ENCODE data around the gene SH2D6. TPM values are rescaled to one million over a fixed set of nuclear protein-coding genes. Genes with fewer than 3 reads are reported as not detected.

The SH2D6 gene
- polyA plus RNA-seq, 2 of the 4 experiments (the other 2 are of a cell fraction), result 1.4 to 1.8 TPM

DNA sequence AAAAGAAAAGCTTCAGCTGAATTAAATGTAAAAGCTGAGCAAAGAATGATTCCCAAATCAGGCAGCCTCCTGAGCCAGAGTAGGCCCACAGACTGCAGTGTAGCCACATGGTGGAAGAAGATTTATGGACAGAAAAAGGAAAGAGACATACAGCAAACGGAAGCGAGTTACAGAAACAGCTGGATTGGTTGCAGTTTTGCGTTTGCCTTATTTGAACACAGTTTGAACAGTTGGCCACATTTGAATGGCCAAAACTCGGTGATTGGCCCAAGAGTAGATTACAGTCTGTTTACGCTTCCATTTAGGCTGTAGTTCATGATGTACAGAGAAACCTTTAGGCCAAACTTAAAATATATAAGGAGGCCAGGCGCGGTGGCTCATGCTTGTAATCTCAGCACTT lies 35.1 kb downstream of the SH2D6 start:
- peaks cover 21% of the 10 kb centered on the region for H3K4me1 ChIP-seq
- H3K9me3 ChIP-seq, result no peaks in the 10 kb centered on the region
- no peak overlapping the region for H3K4me2 ChIP-seq
- CTCF ChIA-PET, result interaction anchor here (0.8 to 5.1 kb wide), 3 partner anchors 20 to 97 kb away, joined by 3 to 32 read pairs (median 3); partner anchors contain the start of gene SH2D6
- WGBS (ENCODE audit: missing lambda C conversion rate), result 93% methylated on average over 7 of the region's 7 CpGs
- POLR2A ChIA-PET, result interaction anchor here (0.6 kb wide), 1 partner anchor 16 kb away, joined by 3 read pairs; no protein-coding TSS in a partner anchor
- TF ChIP-seq MAZ (IDR thresholded peaks at IDR 0.05; ENCODE audit: borderline replicate concordance, low read depth, low read length), result no peak
- TF ChIP-seq, protein P1, sequence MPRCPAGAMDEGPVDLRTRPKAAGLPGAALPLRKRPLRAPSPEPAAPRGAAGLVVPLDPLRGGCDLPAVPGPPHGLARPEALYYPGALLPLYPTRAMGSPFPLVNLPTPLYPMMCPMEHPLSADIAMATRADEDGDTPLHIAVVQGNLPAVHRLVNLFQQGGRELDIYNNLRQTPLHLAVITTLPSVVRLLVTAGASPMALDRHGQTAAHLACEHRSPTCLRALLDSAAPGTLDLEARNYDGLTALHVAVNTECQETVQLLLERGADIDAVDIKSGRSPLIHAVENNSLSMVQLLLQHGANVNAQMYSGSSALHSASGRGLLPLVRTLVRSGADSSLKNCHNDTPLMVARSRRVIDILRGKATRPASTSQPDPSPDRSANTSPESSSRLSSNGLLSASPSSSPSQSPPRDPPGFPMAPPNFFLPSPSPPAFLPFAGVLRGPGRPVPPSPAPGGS (IDR thresholded peaks at IDR 0.05), result no peak
- no peak for TF ChIP-seq PHF8 (IDR thresholded peaks at IDR 0.05; ENCODE audit: borderline replicate concordance, low read depth)
- TF ChIP-seq, protein P2, sequence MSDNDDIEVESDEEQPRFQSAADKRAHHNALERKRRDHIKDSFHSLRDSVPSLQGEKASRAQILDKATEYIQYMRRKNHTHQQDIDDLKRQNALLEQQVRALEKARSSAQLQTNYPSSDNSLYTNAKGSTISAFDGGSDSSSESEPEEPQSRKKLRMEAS (IDR thresholded peaks at IDR 0.05), result no peak
- TF ChIP-seq RAD21 (conservative IDR thresholded peaks at IDR 0.05 in 1 of 2, IDR thresholded peaks at IDR 0.05 in 1 of 2), result no peak
- no peak for TF ChIP-seq RARB (CRISPR knock-in tag; IDR thresholded peaks at IDR 0.05)
- TF ChIP-seq, protein P3, sequence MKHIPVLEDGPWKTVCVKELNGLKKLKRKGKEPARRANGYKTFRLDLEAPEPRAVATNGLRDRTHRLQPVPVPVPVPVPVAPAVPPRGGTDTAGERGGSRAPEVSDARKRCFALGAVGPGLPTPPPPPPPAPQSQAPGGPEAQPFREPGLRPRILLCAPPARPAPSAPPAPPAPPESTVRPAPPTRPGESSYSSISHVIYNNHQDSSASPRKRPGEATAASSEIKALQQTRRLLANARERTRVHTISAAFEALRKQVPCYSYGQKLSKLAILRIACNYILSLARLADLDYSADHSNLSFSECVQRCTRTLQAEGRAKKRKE (CRISPR knock-in tag; IDR thresholded peaks at IDR 0.05; ENCODE audit: low read depth), result no peak
- no peak for TF ChIP-seq ZNF302 (CRISPR knock-in tag; IDR thresholded peaks at IDR 0.05)
- no peak for TF ChIP-seq KDM5A (IDR thresholded peaks at IDR 0.05)
- TF ChIP-seq, protein P4, sequence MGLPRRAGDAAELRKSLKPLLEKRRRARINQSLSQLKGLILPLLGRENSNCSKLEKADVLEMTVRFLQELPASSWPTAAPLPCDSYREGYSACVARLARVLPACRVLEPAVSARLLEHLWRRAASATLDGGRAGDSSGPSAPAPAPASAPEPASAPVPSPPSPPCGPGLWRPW (IDR thresholded peaks at IDR 0.05), result no peak
- no peak for TF ChIP-seq ZC3H11A (IDR thresholded peaks at IDR 0.05)
- TF ChIP-seq TP53 (CRISPR knock-in tag; IDR thresholded peaks at IDR 0.05), result no peak
- no peak for TF ChIP-seq RFX5 (IDR thresholded peaks at IDR 0.05)
- TF ChIP-seq HOXB5 (CRISPR knock-in tag; IDR thresholded peaks at IDR 0.05), result no peak
- TF ChIP-seq HEYL (CRISPR knock-in tag; IDR thresholded peaks at IDR 0.05), result no peak
- TF ChIP-seq, protein P5, sequence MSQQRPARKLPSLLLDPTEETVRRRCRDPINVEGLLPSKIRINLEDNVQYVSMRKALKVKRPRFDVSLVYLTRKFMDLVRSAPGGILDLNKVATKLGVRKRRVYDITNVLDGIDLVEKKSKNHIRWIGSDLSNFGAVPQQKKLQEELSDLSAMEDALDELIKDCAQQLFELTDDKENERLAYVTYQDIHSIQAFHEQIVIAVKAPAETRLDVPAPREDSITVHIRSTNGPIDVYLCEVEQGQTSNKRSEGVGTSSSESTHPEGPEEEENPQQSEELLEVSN (IDR thresholded peaks at IDR 0.05; ENCODE audit: borderline replicate concordance, low read depth), result no peak
- TF ChIP-seq JUNB (IDR thresholded peaks at IDR 0.05), result no peak
- no peak for TF ChIP-seq NFE2L2 (conservative IDR thresholded peaks at IDR 0.05; ENCODE audit: low read length)
- ATAC-seq (no peak), DNase-seq (ENCODE audit: low read depth in 1 of 2, low spot score in 1 of 2) (no peak), FAIRE-seq (no peak)
- H3K27ac ChIP-seq, result peak overlapping the region in 1 of 2 experiments; percentile 15; a peak in 2 of 6 replicates
- H3K4me3 ChIP-seq, result no peak overlapping the region

DNA sequence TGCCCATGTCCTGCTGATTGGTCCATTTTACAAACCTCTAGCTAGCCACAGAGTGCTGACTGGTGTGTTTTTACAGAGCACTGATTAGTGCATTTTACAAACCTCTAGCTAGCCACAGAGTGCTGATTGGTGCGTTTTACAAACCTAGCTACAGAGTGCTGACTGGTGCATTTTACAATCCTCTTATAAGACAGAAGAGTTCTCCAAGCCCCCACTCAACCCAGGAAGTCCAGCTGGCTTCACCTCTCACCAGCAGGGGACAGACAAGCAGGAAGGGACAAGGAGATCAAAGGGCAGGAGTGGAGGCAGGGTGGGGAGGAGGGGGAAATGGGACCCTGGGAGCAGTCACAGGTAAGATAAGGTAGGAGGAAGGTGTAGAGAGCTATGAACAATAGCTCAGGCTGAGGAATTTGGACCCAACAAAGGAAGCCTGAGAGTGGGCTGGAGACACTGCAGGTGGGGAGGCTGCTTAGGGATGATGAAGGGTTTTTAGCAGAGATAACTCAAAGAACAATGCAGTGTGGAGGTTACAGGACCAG lies 37.1 kb downstream of the SH2D6 start:
- CTCF ChIA-PET, result interaction anchor here (1.1 to 5.1 kb wide), 5 partner anchors 18 to 96 kb away, joined by 3 to 32 read pairs (median 5); partner anchors contain the start of gene SH2D6

DNA sequence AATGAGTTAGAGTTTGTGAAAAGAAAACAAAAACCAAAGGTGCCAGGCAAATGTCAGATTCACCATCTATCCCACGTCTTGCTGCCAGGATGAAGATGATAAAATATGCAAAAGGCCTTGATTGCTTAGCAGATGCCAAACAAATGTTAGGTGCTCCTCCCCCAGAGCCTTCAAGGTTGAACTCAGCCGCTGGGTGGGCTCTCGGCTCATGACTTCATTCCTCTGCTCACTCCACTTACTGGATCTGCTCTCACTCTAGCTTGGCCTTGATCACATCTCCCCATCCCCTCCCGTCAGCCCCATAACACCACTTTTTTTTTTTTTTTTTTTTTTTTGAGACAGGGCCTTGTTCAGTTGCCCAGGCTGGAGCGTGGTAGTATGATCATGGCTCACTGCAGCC lies 38.5 kb downstream of the SH2D6 start:
- no peak for ATAC-seq
- TF ChIP-seq NR3C1 (IDR thresholded peaks at IDR 0.05), result no peak
- TF ChIP-seq HEYL (CRISPR knock-in tag; IDR thresholded peaks at IDR 0.05), result no peak
- TF ChIP-seq, protein P6, sequence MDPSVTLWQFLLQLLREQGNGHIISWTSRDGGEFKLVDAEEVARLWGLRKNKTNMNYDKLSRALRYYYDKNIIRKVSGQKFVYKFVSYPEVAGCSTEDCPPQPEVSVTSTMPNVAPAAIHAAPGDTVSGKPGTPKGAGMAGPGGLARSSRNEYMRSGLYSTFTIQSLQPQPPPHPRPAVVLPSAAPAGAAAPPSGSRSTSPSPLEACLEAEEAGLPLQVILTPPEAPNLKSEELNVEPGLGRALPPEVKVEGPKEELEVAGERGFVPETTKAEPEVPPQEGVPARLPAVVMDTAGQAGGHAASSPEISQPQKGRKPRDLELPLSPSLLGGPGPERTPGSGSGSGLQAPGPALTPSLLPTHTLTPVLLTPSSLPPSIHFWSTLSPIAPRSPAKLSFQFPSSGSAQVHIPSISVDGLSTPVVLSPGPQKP (IDR thresholded peaks at IDR 0.05; ENCODE audit: low read depth, low read length), result no peak
- 92% methylated on average over 5 of the region's 5 CpGs for WGBS (ENCODE audit: missing lambda C conversion rate)
- DNase-seq (ENCODE audit: low read depth in 1 of 2, low spot score in 1 of 2), result no peak
- no peak overlapping the region for H3K4me3 ChIP-seq
- peaks cover 31% of the 10 kb centered on the region for H3K4me1 ChIP-seq
- H3K9me3 ChIP-seq, result no peaks in the 10 kb centered on the region
- no peak for FAIRE-seq
- peak overlapping the region; percentile 14 to 77; a peak in 5 of 6 replicates for H3K27ac ChIP-seq
- no peak overlapping the region; the same call in 2 of the 3 replicates for H3K4me2 ChIP-seq
- ChIA-PET POLR2A (interaction anchor here (1.4 to 2.3 kb wide), 3 partner anchors 19 to 82 kb away, joined by 6 to 9 read pairs (median 9); partner anchors contain the start of gene MAT2A), CTCF (interaction anchor here (1.9 to 5.1 kb wide), 3 partner anchors 37 to 61 kb away, joined by 4 to 32 read pairs (median 6); partner anchors contain the start of gene SH2D6)

More for the DNA sequence above, 37.1 kb downstream of the SH2D6 start:
- Histone ChIP-seq H3K9me3 (no peaks in the 10 kb centered on the region), H3K27ac (peak overlapping the region; percentile 4 to 77; a peak in 4 of 6 replicates), H3K4me1 (peaks cover 31% of the 10 kb centered on the region), H3K4me3 (no peak overlapping the region), H3K4me2 (no peak overlapping the region)
- TF ChIP-seq MAFK (IDR thresholded peaks at IDR 0.05; ENCODE audit: partially characterized antibody) (peak; percentile 98), FOSB (CRISPR knock-in tag; IDR thresholded peaks at IDR 0.05) (no peak)
- DNase-seq (ENCODE audit: low read depth in 1 of 2, low spot score in 1 of 2) (no peak), FAIRE-seq (no peak), ATAC-seq (peak in 1 of 2 experiments; percentile 13; a peak in 2 of 6 replicates)
- WGBS (ENCODE audit: missing lambda C conversion rate), result 71% methylated on average over 1 of the region's 1 CpG
- POLR2A ChIA-PET, result interaction anchor here (0.6 to 1.6 kb wide), 2 partner anchors 83 to 91 kb away, joined by 3 to 6 read pairs; partner anchors contain the start of gene MAT2A
